GM21717 (cell line): ENCODE data around the gene HIP1R.
"Not testable (repeated sequence)": the region's sequence is repeated elsewhere in the genome, so short reads cannot be mapped to it uniquely, and the experiment has no call there.

ENCODE experiments used
- ATAC-seq: cut with Tn5 transposase; IDR thresholded peaks from one replicate; pipeline ENCODE4 v1.9.1; 2021; ENCODE audit warnings: mild to moderate bottlenecking, moderate library complexity; ENCODE audit not compliant: unreplicated experiment

The HIP1R gene

GRCh38 chr12:122871851-122872780 is 36.9 kb downstream of the HIP1R start:
- peak; percentile 41 for ATAC-seq

DNA sequence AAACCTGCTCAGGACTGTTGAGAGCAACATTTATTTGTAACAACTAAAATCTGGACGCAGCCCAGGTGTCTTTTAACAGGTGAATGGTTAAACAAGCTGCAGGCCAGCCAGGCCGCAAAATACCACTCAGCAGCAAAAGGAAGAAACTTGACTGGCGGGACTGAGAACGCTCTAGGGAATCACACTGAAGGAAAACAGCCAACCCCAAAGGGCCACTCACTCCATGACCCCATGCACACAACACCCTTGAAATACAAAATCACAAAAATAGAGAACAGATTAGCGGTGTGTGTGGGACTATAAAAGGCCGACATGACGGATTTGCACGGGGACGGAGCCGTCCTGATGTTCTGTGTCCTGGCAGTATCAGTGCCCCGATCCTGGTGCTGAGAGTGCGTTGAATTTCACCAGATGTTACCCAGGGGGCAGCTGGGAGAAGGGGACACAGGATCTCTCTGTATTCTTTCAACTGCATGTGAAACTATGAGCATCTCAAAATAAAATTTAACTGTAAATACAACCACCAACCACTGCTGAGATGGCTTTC is 37.6 kb downstream of the HIP1R start:
- no peak for ATAC-seq

DNA sequence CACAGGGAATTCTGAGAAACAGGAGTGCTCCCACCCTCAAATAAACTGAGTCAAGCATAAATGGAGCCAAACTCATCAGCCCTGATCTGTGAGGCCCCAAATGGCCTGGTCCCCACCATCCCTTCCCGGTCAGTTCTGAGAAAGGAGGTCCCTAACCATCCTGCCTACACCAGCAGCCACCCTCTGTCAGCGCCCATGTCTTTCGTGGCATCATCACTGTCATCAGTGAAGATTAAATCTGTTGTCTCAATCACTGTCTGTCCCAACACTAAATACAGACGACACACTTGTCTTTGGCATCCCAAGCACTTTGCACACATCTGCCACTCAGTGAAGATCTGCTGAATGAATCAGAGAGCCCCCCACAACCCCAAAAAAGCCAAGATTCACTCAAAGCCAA is 38.3 kb downstream of the HIP1R start:
- no peak for ATAC-seq

- ATAC-seq: no peak
These were observed 38.8 kb downstream of the HIP1R start for GRCh38 chr12:122874081-122874480.

- ATAC-seq: peak; percentile 51
These were observed 40.4 kb downstream of the HIP1R start for GRCh38 chr12:122875590-122876220.

GRCh38 chr12:122876281-122876680 is 41.0 kb downstream of the HIP1R start:
- not testable (repeated sequence) for ATAC-seq

GRCh38 chr12:122876731-122877130 is 41.5 kb downstream of the HIP1R start:
- ATAC-seq: no peak

GRCh38 chr12:122878780-122879612 is 43.7 kb downstream of the HIP1R start:
- ATAC-seq: no peak

- ATAC-seq: no peak
These were observed 45.0 kb downstream of the HIP1R start for GRCh38 chr12:122880155-122880667.

DNA sequence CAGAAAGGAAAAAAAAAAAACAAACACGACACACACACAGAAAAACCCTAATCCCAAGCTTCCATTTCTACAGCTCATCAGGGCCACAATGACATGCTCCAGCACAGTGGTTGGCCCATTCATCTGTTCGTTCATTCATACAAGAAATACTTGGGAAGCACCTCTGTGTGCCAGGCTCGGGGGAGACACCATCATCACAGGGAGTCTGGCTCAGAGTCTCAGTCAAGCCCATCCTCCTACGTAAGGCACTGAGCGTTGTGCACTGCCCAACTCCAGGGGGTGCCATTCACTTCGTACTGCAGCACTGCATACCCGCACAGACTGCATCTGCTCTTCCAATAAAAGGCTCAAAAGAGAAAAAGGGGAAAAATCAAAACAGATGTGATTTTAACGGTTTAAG is 45.4 kb downstream of the HIP1R start:
- no peak for ATAC-seq

DNA sequence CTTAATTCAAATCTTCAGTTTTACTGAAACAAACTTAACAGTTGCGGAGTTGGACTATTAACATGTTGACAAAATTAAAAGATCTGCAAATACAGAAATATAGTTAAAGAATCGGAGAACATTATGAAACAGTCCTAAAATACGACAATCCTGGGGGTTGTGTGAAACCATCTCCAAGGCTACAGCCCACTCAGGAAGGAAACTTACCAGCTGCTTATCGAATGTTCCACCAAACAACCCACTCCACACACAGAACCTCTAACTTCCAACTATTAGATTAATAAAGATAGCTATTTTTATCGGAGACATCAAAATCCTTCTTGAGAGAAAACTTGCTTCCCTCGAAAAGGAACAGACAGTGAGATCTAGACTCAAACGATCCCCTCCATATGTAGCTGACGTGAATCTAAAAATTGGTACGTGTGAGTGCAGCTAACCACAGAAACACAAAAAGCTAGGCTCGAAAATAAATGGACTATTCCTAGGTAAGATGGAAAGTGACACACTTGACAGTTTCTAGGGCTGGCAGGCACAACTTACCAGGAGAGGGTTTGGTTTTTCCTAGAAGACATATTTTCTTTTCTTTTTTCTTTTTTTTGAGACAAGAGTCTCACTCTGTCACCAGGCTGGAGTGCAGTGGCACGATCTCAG is 47.8 kb downstream of the HIP1R start:
- ATAC-seq: no peak

- no peak for ATAC-seq
These were observed 49.0 kb downstream of the HIP1R start for GRCh38 chr12:122884091-122884826.

- no peak for ATAC-seq
These were observed 49.6 kb downstream of the HIP1R start for GRCh38 chr12:122884860-122885259.

DNA sequence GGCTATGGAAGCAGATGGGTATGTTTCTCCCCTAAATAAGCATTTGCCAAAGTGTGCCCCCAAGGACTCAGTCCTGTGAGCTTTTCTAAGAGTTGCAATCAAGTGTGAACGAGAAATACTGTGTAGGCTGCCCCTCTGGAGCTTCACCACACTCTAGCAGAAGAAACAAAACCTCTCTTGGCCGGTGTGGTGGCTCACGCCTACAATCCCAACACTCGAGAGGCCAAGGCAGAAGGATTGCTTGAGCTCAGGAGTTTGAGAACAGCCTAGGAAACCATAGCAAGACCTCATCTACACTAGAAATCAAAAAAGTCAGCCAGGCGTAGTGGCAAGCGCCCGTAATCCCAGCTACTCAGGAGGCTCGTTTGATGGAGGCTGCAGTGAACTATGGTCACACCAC is 50.9 kb downstream of the HIP1R start:
- no peak for ATAC-seq

- ATAC-seq: peak; percentile 82
These were observed 51.9 kb downstream of the HIP1R start for GRCh38 chr12:122886851-122887818.

GRCh38 chr12:122887819-122888212 is 52.6 kb downstream of the HIP1R start:
- peak; percentile 19 for ATAC-seq

DNA sequence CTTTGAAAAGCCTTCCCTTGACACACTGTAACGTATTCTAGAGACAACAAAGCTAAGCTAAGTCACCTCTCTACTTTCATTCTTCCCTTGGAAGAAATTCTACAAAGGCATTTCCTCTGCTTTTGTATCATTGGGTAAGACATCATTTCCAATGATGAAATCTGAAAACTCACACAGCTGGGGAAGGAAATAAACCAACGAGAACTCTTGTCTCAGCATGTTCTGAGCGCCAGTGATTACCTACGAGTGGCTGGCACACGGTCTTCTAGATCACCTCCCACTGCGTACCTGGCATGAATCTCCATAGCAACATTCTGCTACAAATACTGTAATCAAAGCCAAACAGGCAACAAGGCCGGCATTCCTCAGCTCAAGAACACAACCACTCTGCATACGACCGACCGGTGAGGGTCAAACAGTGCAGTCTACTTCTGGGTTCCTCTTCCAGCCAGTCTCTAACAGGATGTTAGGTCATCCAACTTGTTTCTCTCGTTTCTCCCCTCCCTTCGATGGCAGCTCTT is 53.0 kb downstream of the HIP1R start:
- ATAC-seq: no peak
